ENCODE data around the gene ELF2. TPM values are rescaled to one million over a fixed set of nuclear protein-coding genes. Genes with fewer than 3 reads are reported as not detected.

Gene ELF2
- total and polyA plus RNA-seq, 2 of the 8 experiments (the other 6 are each of a cell fraction or from before 2014, with no cell fraction given) = 21.1 to 44.3 TPM

- no peak for TF ChIP-seq CHD7 (IDR thresholded peaks at IDR 0.05; ENCODE audit: insufficient replicate concordance, low read length)
- TF ChIP-seq EZH2 (IDR thresholded peaks at IDR 0.05; ENCODE audit: low read depth, low read length, severe bottlenecking) = no peak
- TF ChIP-seq JUN (IDR thresholded peaks at IDR 0.05; ENCODE audit: low read depth, low read length) = no peak
- TF ChIP-seq E2F6 (IDR thresholded peaks at IDR 0.05) = peak; percentile 91
- no peak for TF ChIP-seq POU5F1 (IDR thresholded peaks at IDR 0.05; ENCODE audit: low read depth, low read length)
- TF ChIP-seq JUND (IDR thresholded peaks at IDR 0.05; ENCODE audit: low read length) = no peak
- 0 out of 2 replicates have a peak, but pooled peaks have one; percentile 42 for TF ChIP-seq PHF8 (conservative IDR thresholded peaks at IDR 0.05; ENCODE audit: low read depth, low read length)
- peak; percentile 86 for TF ChIP-seq POLR2AphosphoS5 (IDR thresholded peaks at IDR 0.05; ENCODE audit: low read depth, low read length)
- peak; percentile 80 for TF ChIP-seq CHD2 (IDR thresholded peaks at IDR 0.05; ENCODE audit: low read length)
Measured at GRCh38 chr4:139082750-139083606, 94.0 kb downstream of the ELF2 start (continued).
